ENCODE results near the gene MYOF. TPM values are rescaled to one million over a fixed set of nuclear protein-coding genes. Genes with fewer than 3 reads are reported as not detected.
A peak's percentile ranks its signal among the peaks of the same experiment; 100 is the strongest.
"Not testable (repeated sequence)": the region's sequence is repeated elsewhere in the genome, so short reads cannot be mapped to it uniquely, and the experiment has no call there.

MYOF gene
- total RNA-seq, 2 donors from 2014 or later: 106 to 110 TPM

DNA sequence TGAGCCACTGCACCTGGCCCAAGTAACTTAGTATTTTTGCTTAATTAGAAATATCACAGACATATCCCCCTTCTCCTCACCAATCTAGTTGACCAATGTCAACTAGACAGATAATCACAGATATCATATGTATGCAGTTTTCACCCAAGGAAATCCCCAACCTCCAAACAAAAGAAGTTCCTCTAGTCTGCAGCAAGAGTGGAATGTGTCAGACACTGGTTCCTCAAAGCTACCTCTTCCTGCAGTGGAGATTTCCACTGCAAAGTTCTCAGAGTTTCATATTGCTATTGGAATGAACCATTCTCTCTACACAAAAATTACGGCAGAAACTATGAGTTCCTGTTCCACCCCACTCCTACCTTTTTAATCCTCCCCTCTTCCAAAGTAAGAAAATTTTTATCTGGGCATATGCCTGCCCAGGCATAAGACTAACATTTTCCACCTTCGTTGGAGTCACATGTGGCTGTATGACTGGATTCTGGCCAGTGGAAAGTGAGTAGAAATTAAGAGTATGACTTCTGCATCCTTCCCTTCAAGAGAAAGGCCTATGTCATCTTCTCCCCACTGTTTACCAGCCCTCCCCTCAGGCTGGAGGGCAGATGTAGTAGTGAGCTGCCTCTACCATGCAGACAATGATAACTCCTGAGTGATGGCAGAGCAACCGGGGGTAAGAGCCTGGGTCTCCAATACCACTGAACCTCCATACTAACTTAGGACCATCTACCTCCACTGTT lies 103.0 kb downstream of the MYOF start:
- ATAC-seq (no peak), DNase-seq (no peak)
- intact Hi-C loops (cut with DNase I, micrococcal nuclease): loop anchor here in 1 of 2 donors (5.0 kb wide), 1 partner anchor 103 kb away; the partner anchor contains the start of gene MYOF

DNA sequence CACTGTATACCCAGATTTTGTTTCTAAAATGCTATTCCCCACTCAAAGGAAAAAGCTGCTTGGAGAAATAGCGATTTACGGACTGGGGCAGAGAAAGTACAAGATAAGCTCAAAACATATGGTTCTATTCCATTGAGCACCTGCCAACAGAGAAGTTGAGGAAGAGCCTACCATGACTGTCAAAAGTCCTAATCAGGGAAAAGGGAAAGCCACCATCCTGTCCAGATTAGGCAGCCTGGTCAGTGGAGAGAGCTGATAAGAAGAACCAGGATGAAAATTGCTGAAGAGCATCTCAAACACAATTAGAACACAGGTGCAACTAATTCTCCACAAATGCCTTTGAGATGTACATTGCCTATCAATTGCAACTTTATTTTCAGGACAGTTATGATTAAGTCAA lies 104.1 kb downstream of the MYOF start:
- ATAC-seq: no peak
- intact Hi-C loops (cut with DNase I, micrococcal nuclease): loop anchor here in 1 of 2 donors (5.0 kb wide), 1 partner anchor 104 kb away; the partner anchor contains the start of gene MYOF
- DNase-seq: no peak

DNA sequence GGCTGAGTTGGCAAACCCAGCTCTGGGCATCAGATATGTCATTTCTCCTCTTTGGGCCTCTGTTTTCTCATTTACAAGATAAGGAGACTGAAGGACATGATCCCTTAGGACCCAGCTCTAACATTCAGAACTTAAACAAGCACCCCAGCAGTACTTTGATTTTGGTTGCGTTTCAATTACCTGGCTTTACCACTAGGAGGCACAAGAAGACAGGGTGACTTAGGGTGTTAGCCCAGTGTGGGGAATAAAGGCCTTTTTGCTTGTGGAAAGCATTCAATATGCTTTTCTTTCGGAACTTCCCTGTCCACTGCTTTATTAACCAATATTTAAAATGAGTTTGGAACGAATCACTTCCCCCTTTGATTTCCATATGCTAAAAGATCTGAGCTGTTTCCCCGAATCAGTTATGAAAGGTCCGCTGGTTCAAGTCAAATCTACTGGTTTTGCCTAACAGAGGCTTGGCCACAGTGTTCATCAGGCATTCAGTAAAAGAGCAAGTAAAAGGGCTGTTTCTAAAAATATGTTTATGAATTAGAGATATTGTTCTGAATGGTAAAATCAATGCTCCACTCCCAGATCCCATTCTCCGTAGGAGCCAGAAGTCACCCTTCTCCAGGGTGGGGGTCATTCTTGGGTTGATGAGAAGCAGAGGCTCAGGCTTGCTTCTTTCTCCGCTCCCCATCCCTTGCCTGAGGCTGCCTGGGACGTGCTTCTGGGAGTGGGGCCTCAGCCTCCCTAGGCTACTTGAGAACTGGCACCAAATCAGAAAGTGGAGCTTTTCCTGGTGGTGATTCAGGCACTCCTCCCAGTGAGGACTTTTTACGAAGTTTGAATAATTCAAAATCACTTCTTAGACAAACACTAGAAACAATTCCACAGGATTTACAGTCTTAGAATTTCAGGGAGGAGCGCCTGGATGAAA lies 105.5 kb downstream of the MYOF start:
- DNase-seq (peak; percentile 15 to 70), ATAC-seq (peak; percentile 95)
- intact Hi-C loops (cut with DNase I, micrococcal nuclease): loop anchor here (2.0 to 5.0 kb wide), 2 partner anchors 106 kb away; partner anchors contain the start of gene MYOF (in 2 of the 2)

DNA sequence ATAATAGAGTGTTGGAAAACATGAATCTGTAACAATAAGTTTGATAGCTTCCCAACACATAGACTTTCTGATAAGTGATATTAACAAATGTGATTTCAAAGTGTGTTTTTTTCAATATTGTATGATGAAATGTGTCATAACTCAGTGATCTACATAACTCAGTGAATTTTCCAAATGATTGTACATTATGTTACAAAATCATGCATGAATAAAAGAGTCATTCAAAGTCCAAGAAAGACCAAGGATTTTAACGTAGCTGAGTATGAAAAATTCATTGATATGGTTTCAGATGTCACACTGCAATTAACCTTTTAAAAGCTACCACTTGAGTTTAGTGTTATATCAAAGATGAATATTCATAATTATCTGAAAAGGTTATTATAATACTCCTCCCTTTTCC lies 111.2 kb downstream of the MYOF start:
- intact Hi-C loops (cut with DNase I, micrococcal nuclease): no loop called here
- ATAC-seq (no peak), DNase-seq (no peak)

GRCh38 chr10:93369588-93370164 lies 112.5 kb downstream of the MYOF start:
- DNase-seq: no peak
- ATAC-seq: no peak
- intact Hi-C loops (cut with DNase I, micrococcal nuclease): no loop called here

DNA sequence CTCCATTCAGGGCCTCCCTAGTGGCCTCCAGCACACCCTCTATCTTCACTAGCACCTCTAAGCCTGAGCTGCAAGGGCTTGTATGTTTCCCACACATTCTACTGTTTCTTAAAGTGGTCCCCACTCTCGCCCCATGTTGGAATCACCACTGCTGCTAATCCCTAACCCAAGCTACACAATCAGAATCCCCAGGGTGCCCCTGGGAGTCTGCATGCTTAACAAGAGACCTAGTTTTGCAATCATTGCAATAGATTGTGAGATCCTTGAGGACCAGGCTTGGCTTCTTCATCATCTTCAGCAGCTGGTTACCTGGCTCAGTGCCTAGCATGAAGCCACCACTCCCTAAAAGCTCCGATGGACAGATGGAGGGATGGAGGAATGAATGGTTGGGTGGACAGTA lies 113.9 kb downstream of the MYOF start:
- no peak for ATAC-seq
- intact Hi-C loops (cut with DNase I, micrococcal nuclease): no loop called here
- no peak for DNase-seq

GRCh38 chr10:93367664-93368063 lies 114.5 kb downstream of the MYOF start:
- DNase-seq (no peak), ATAC-seq (no peak)
- intact Hi-C loops (cut with DNase I, micrococcal nuclease): no loop called here

DNA sequence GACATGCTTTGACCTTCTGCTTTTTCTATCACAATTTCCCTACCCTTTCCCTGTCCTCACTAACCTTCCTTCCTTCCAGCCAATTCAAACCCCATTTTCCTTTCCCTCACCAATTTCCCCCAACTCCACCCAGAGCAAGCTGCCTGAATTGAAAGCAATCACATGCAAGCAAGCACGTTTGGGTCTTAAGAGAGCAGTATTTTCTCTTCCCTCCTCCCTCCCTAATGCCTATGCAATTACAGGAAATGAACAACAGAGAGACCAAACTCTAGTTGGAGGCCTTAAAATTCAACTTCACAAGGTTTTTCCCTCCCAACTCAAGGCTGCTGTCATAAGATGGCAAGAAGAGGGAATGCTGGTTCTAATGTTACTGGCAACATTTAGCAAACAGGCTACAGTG lies 117.2 kb downstream of the MYOF start:
- no peak for ATAC-seq
- intact Hi-C loops (cut with DNase I, micrococcal nuclease): no loop called here
- DNase-seq: no peak

DNA sequence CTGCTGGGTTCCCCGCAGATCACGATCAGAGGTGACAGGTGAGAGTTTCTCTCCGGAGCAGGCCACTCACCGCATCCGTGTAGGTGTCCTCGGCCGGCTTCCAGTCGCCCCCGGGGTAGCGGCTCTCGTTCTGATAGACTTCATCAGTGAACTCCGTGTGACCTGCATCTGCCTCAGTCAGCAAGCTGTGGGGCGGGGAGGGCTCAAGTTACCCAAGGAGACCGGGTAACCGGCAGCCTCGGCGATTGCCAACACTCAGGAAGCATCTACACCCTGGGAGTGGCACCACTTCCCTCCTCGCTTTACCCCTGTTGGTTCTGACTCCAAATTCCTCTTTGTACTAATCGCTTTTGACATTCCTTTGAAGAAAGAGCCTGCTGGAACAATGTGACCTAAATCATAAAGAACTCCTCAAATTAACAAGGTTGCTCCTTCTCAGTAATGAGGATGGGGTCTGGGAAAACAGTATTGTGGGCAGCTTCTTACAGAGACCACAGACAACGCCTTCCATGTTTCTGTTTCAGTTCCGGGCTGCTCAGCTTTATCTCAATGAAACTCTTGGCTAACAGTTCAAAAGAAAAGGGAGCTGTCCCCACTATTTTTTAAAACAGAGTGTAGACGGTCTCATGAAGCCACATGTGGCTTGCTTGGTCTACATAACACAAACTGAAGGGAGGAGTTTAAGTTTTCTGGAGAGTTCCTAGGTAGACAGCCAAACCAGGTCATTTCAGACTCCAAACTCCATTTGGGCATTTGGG lies 118.1 kb downstream of the MYOF start:
- ATAC-seq (no peak), DNase-seq (peak in 1 of 2 donors; percentile 9)
- intact Hi-C loops (cut with DNase I, micrococcal nuclease): no loop called here

DNA sequence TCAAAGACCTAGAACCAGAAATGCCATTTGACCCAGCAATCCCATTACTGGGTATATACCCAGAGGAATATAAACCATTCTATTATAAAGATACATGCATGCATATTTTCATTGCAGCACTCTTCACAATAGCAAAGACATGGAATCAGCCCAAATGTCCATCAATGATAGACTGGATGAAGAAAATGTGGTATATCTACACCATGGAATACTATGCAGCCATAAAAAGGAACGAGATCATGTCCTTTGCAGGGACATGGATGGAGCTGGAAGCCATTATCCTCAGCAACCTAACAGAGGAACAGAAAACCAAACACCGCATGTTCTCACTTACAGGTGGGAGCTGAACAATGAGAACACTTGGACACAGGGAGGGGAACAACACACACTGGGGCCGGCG lies 123.7 kb downstream of the MYOF start:
- ATAC-seq; DNase-seq; intact Hi-C loops (cut with DNase I, micrococcal nuclease): not testable (repeated sequence)

GRCh38 chr10:93357680-93358079 lies 124.5 kb downstream of the MYOF start:
- peak; percentile 72 for ATAC-seq
- DNase-seq: no peak
- intact Hi-C loops (cut with DNase I, micrococcal nuclease): no loop called here

GRCh38 chr10:93356516-93356915 lies 125.6 kb downstream of the MYOF start:
- intact Hi-C loops (cut with DNase I, micrococcal nuclease): no loop called here
- DNase-seq: no peak
- ATAC-seq: no peak

- no peak for ATAC-seq
- no peak for DNase-seq
- intact Hi-C loops (cut with DNase I, micrococcal nuclease): no loop called here
Observed at GRCh38 chr10:93352638-93353383, 129.3 kb downstream of the MYOF start.

DNA sequence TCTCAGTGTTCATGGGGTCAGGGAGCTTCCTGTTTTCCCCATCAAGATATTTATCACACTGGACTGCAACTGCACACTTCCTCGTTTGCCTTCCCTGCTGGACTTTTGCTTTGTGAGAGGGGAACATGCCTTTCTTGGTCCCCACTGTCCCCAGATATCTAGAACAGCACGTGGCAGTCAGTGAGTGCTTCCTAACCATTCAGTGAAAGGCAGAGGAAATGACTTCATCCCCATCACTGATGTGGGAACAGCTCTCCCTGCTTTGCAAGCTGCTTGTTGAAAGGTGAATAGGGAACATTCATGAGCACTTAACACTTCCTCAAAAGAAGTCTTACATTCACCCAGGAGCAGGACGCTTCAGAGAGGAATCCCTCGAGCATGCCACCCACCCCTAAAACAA lies 135.4 kb downstream of the MYOF start:
- ATAC-seq (no peak), DNase-seq (no peak)
- intact Hi-C loops (cut with DNase I, micrococcal nuclease): no loop called here

GRCh38 chr10:93346108-93346507 lies 136.0 kb downstream of the MYOF start:
- DNase-seq (no peak), ATAC-seq (no peak)
- intact Hi-C loops (cut with DNase I, micrococcal nuclease): no loop called here

- intact Hi-C loops (cut with DNase I, micrococcal nuclease): no loop called here
- ATAC-seq: no peak
Observed at GRCh38 chr10:93344691-93345090, 137.4 kb downstream of the MYOF start.

DNA sequence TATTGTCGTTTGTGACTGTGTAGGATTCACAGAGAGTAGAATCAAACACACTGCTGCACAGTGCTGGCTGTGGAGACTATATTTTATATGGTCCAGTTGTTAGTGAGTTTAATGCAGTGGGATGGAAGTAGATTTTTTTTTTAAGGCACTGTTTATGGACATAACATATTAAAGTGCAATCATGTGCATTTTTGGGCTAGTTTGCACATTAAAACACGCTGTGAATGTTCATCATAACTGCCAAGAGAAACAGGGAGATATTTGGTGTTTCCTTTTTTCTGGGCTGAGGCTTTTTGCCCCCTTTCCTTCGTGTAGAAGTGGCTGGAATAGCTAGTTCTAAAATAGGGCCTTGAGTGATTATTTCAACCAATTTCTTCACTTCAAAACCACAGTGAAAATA lies 139.2 kb downstream of the MYOF start:
- intact Hi-C loops (cut with DNase I, micrococcal nuclease): no loop called here
- no peak for ATAC-seq
- no peak for DNase-seq

More at GRCh38 chr10:93344691-93345090, 137.4 kb downstream of the MYOF start:
- DNase-seq: no peak

GRCh38 chr10:93342366-93342765 lies 139.8 kb downstream of the MYOF start:
- intact Hi-C loops (cut with DNase I, micrococcal nuclease): no loop called here
- DNase-seq: no peak
- ATAC-seq: no peak

All from left colon (tissue), 2 donors.